Chondrocyte (in vitro differentiated cells): ENCODE results near the gene ZNF385A. TPM values are rescaled to one million over a fixed set of nuclear protein-coding genes. Genes with fewer than 3 reads are reported as not detected.

Experiments used
- DNase-seq: peaks from one replicate; pipeline ENCODE4 v3.0.0; 2021; ENCODE audit warnings: mixed read lengths, low spot score
- H3K27ac Mint-ChIP-seq: one replicate; pipeline ENCODE4 v1.8.0; 2021; ENCODE audit warnings: mild to moderate bottlenecking, moderate library complexity, mixed read lengths; ENCODE audit not compliant: unreplicated experiment
- H3K27me3 Mint-ChIP-seq: 2 replicates; pipeline ENCODE4 v1.8.0; 2021; ENCODE audit warnings: low read depth, mixed read lengths
- H3K36me3 Mint-ChIP-seq: 2 replicates; pipeline ENCODE4 v1.8.0; 2021; ENCODE audit warnings: low read depth, mixed read lengths
- H3K4me1 Mint-ChIP-seq: 2 replicates; pipeline ENCODE4 v1.8.0; 2021; ENCODE audit warnings: low read depth, mild to moderate bottlenecking, mixed read lengths
- H3K4me3 Mint-ChIP-seq: one replicate; pipeline ENCODE4 v1.8.0; 2021; ENCODE audit warnings: mild to moderate bottlenecking, moderate library complexity, mixed read lengths; ENCODE audit not compliant: unreplicated experiment
- H3K9me3 Mint-ChIP-seq: 2 replicates; pipeline ENCODE4 v1.8.0; 2021; ENCODE audit warnings: low read depth, mixed read lengths
- total RNA-seq: library from RNA; stranded (reverse); gene quantifications from 3 replicates; pipeline ENCODE4 v1.2.1, GENCODE V29; 2021
- TF ChIP-seq, protein P1 (sequence below): fragments of 200-600 bp; sonication (generic); IDR thresholded peaks from 2 replicates; pipeline ENCODE4 v1.5.0; 2021; ENCODE audit warnings: antibody characterized with exemption, mild to moderate bottlenecking, moderate library complexity

Gene ZNF385A
- total RNA-seq, 1 donor from 2014 or later: 6.8 TPM

DNA sequence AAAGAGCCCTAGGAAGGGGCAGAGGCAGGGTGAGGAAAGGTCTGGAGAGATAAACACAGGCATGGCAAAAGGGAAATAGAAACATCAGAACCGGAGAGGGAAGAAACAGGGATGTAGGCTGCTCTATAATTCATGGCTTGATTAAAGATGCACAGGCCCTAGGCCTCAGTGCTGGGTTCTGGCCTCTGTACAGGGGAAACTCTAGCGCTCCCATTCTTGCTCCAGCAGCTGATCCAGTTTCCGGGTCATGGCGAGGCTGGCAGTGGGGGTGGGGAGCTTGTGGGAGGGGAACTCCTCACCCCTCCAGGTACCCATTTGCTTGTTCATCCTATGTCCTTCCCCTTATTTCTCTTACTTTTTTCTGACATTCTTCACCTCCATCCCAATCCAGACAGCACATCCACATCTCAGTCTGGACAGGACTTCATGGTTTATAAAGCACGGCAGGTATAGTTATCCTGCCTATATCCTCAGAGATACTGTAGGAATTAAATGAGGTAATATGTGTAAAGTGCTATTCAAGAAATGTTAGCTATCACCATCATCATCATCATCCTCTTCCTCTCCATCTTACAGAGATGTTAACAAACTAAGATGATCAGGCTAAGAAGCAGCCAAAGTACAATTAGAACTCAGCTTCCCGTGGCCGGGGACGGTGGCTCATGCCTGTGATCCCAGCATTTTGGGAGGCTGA, 12.3 kb downstream of the ZNF385A start:
- TF ChIP-seq, protein P1, sequence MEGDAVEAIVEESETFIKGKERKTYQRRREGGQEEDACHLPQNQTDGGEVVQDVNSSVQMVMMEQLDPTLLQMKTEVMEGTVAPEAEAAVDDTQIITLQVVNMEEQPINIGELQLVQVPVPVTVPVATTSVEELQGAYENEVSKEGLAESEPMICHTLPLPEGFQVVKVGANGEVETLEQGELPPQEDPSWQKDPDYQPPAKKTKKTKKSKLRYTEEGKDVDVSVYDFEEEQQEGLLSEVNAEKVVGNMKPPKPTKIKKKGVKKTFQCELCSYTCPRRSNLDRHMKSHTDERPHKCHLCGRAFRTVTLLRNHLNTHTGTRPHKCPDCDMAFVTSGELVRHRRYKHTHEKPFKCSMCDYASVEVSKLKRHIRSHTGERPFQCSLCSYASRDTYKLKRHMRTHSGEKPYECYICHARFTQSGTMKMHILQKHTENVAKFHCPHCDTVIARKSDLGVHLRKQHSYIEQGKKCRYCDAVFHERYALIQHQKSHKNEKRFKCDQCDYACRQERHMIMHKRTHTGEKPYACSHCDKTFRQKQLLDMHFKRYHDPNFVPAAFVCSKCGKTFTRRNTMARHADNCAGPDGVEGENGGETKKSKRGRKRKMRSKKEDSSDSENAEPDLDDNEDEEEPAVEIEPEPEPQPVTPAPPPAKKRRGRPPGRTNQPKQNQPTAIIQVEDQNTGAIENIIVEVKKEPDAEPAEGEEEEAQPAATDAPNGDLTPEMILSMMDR: no peak
- Mint-ChIP-seq H3K36me3 (no peaks in the 10 kb centered on the region), H3K4me1 (peaks cover 80% of the 10 kb centered on the region), H3K4me3 (no peak overlapping the region), H3K9me3 (no peaks in the 10 kb centered on the region), H3K27me3 (no peaks in the 10 kb centered on the region), H3K27ac (peak overlapping the region; percentile 46)
- no peak for DNase-seq

DNA sequence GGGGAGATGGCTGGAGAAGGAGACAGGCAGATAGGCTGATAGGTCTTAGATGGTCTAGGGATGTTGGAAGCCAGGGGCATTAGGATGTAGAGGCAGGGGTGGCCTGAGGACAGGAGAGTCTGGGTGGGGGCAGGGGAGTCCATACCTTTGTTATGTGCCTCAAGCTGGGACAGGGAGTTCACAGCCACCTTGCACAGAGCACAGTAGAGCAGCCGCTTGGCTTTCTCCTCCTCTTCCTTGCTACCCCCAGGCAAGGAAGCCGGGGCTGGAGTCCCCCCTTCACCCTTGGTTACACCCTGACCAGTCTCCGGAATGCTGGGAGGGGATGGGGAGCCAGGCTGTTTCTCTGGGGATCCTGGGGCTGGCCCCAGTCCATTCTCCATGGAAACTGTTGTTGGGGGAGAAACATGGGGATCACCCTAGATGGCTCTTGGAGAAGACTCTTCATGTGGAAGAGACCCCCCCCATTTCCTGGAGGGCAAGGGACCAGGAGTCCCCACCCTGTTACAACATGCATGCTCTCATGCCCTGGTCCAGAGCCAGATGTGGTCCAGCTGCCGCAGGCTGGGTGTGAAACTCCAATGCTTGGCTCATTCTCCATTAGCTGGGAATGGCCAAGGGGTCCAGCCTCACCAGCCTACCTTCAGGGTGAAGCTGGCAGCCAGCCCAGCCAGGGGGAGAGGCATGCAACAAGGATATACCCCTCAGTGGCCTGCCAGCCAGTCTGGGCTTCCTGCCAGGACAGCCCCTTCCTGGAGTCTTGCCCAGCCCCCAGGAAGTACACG, 13.0 kb downstream of the ZNF385A start:
- H3K9me3 Mint-ChIP-seq: no peaks in the 10 kb centered on the region
- DNase-seq: no peak
- H3K4me1 Mint-ChIP-seq: peaks cover 73% of the 10 kb centered on the region
- no peaks in the 10 kb centered on the region for H3K36me3 Mint-ChIP-seq
- no peaks in the 10 kb centered on the region for H3K27me3 Mint-ChIP-seq
- H3K27ac Mint-ChIP-seq: peak overlapping the region; percentile 29
- H3K4me3 Mint-ChIP-seq: peak overlapping the region; percentile 19
- TF ChIP-seq, protein P1: no peak

DNA sequence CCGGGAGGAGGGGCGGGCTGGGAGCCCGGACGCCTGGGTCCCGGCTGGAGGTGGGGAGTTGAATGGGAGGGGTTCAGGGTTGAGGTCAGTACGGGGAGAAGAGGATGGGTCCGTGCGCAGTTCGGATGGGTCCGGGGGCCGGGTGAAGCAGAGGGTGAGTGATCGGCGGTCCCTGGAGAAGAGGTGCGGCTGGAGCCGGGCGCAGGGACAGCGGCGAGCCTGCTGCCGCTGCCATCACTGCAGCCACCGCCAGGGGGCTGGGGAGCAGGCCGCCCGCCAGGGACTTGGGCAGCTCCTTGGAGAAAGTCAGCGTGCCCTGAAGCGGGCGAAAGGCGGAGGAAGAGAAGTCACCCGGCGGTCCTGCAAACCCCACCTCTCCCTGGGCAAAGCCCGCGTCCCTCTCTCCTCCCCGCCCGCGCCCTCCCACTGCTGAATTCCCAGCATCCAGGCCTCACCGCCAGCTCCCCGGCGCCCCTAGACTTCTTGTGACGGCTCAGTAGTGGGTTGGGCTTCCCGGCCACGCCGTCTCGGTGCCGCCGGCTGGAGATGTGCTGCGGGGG, 14.3 kb downstream of the ZNF385A start:
- DNase-seq: no peak
- TF ChIP-seq, protein P1: peak; percentile 93
- peak overlapping the region; percentile 66 for H3K4me3 Mint-ChIP-seq
- H3K36me3 Mint-ChIP-seq: no peaks in the 10 kb centered on the region
- H3K27ac Mint-ChIP-seq: peak overlapping the region; percentile 68
- H3K9me3 Mint-ChIP-seq: no peaks in the 10 kb centered on the region
- peaks cover 66% of the 10 kb centered on the region for H3K4me1 Mint-ChIP-seq
- H3K27me3 Mint-ChIP-seq: no peaks in the 10 kb centered on the region

DNA sequence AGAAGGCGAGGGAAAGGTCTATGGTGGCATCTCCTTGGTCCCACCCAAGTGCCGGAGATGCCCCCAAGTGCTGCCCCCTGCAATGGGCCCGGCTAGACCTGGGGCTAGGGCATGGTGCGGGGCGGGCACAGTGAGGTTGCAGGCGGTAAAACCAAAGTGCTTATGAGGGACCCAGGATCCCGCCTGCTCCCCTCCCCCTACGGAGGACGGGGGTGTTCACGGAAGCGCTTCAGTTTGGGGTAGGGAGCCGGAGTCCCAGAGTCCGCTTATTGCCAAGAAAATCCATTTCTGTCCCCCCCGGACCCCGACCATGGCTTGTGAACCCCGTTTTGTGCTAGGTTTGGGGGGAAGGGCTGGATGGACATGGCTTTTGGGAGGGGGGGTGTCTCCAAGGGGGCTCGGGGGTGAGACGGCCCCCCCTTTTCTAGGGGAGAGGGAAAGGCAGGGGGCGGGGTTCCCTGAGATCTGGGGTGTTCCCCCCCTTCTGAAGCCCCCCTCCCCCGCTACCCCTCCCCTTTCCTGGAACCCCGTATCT, 14.9 kb downstream of the ZNF385A start:
- Mint-ChIP-seq H3K36me3 (no peaks in the 10 kb centered on the region), H3K4me3 (peak overlapping the region; percentile 66)

More for the DNA sequence above, 14.9 kb downstream of the ZNF385A start:
- Mint-ChIP-seq H3K27ac (no peak overlapping the region), H3K27me3 (no peaks in the 10 kb centered on the region), H3K4me1 (peaks cover 60% of the 10 kb centered on the region), H3K9me3 (no peaks in the 10 kb centered on the region)
- TF ChIP-seq, protein P1: no peak
- DNase-seq: no peak
